GM12878 (cell line): ENCODE results near the gene DUSP7. TPM values are rescaled to one million over a fixed set of nuclear protein-coding genes. Genes with fewer than 3 reads are reported as not detected.

Experiments used
- ATAC-seq: fragments of 200-7000 bp; cut with Tn5 transposase; 3 replicates; pipeline ENCODE4 v1.9.1; 2020; ENCODE audit warnings: mild to moderate bottlenecking, moderate library complexity
- BruUV-seq: library from RNA; stranded (reverse); fragments of 400-500 nt; replicated peaks from 2 replicates; lab custom pipeline; 2021; lab: Mats Ljungman, UMichigan
- CTCF ChIA-PET: fragments of 300-600 bp; sonication (Branson Sonifier 250); formaldehyde crosslinking; extraction: SDS; loops from one replicate; lab custom pipeline; 2021; ENCODE audit warnings: inconsistent platforms; lab: Yijun Ruan, JAX
- POLR2A ChIA-PET: fragments of 350-600 bp; formaldehyde crosslinking; extraction: SDS; loops from one replicate; lab custom pipeline; 2021; ENCODE audit warnings: inconsistent platforms; lab: Charles Lee
- RAD21 ChIA-PET: fragments of 300-600 bp; sonication (Branson Sonifier 250); formaldehyde crosslinking; loops from one replicate; lab custom pipeline; 2023; ENCODE audit warnings: antibody characterized with exemption; ENCODE audit not compliant: unreplicated experiment; lab: Charles Lee
- SMC1A ChIA-PET: fragments of 300-600 bp; sonication (Branson Sonifier 250); formaldehyde crosslinking; loops from one replicate; lab custom pipeline; 2023; ENCODE audit not compliant: unreplicated experiment, uncharacterized antibody; lab: Charles Lee
- DNase-seq: peaks from one replicate; pipeline ENCODE4 v3.0.0-alpha.2; 2011; ENCODE audit warnings: low read depth, low spot score
- FAIRE-seq: peaks from 3 replicates; lab custom pipeline; 2011; peaks lifted over from hg19 to GRCh38; lab: Jason Lieb, UNC
- H2AFZ ChIP-seq: 2 replicates; pipeline ENCODE4 v1.6.0; 2011; ENCODE audit warnings: low read depth, low read length, control low read depth; ENCODE audit not compliant: control insufficient read depth
- H3K27ac ChIP-seq: 2 replicates; pipeline ENCODE4 v1.5.1; 2011; ENCODE audit warnings: control low read depth; ENCODE audit not compliant: control insufficient read depth, insufficient read depth
- H3K27me3 ChIP-seq, 2 experiments: replicated peaks in 1 of 2; 2 replicates each; pipeline versions ENCODE4 v1.6.0 to v1.6.1; 2011; ENCODE audit warnings: low read length in 1 of 2; ENCODE audit not compliant: control insufficient read depth in 2 of 2, insufficient read depth in 2 of 2
- H3K36me3 ChIP-seq, 2 experiments: 2 replicates each; pipeline ENCODE4 v1.5.1; 2011; ENCODE audit warnings: low read length in 1 of 2; ENCODE audit not compliant: control insufficient read depth in 2 of 2, insufficient read depth in 2 of 2
- H3K4me1 ChIP-seq: 2 replicates; pipeline ENCODE4 v1.6.1; 2011; ENCODE audit warnings: mild to moderate bottlenecking, low read length, moderate library complexity, mixed read lengths; ENCODE audit not compliant: control insufficient read depth, insufficient read depth
- H3K4me2 ChIP-seq: 2 replicates; pipeline ENCODE4 v1.6.0; 2011; ENCODE audit warnings: control low read depth; ENCODE audit not compliant: control insufficient read depth, insufficient read depth
- H3K4me3 ChIP-seq: fragments of 200-600 bp; sonication (generic); 2 replicates; pipeline ENCODE4 v1.5.1; 2016
- H3K79me2 ChIP-seq: 2 replicates; pipeline ENCODE4 v1.6.0; 2011; ENCODE audit warnings: low read length; ENCODE audit not compliant: control insufficient read depth, insufficient read depth
- H3K9ac ChIP-seq: 2 replicates; pipeline ENCODE4 v1.8.0; 2011; ENCODE audit warnings: low read length, control low read depth, mixed read lengths; ENCODE audit not compliant: control insufficient read depth, insufficient read depth
- H3K9me3 ChIP-seq: replicated peaks from 3 replicates; pipeline ENCODE4 v1.5.1; 2011; ENCODE audit warnings: mild to moderate bottlenecking, low read length; ENCODE audit not compliant: control insufficient read depth, insufficient read depth
- H4K20me1 ChIP-seq: 2 replicates; pipeline ENCODE4 v1.6.0; 2011; ENCODE audit not compliant: control insufficient read depth, insufficient read depth
- ATF7 ChIP-seq: fragments of 450-650 bp; IDR thresholded peaks from 2 replicates; pipeline ENCODE4 v1.6.1; 2016; ENCODE audit warnings: low read depth, mild to moderate bottlenecking
- DPF2 ChIP-seq: fragments of 450-650 bp; IDR thresholded peaks from 2 replicates; pipeline ENCODE4 v1.6.1; 2017; ENCODE audit warnings: mild to moderate bottlenecking
- ETV6 ChIP-seq, 2 experiments: fragments of 450-650 bp in 1 of 2; IDR thresholded peaks in 1 of 2; conservative IDR thresholded peaks in 1 of 2; 2 replicates each; pipeline ENCODE4 v1.6.1; 2014; ENCODE audit warnings: antibody characterized with exemption in 1 of 2, borderline replicate concordance in 1 of 2, low read depth in 1 of 2, mild to moderate bottlenecking in 1 of 2, moderate library complexity in 1 of 2
- HDAC2 ChIP-seq: fragments of 200-600 bp; sonication (generic); IDR thresholded peaks from 2 replicates; pipeline ENCODE4 v1.6.1; 2017
- HDGF ChIP-seq: fragments of 450-650 bp; IDR thresholded peaks from 2 replicates; pipeline ENCODE4 v1.6.1; 2016; ENCODE audit warnings: antibody characterized with exemption
- HSF1 ChIP-seq: fragments of 150-350 bp; IDR thresholded peaks from 2 replicates; pipeline ENCODE4 v1.6.1; 2014; ENCODE audit warnings: mild to moderate bottlenecking, low read depth, low read length
- KDM1A ChIP-seq: fragments of 200-600 bp; sonication (generic); IDR thresholded peaks from 2 replicates; pipeline ENCODE4 v1.6.1; 2016; ENCODE audit warnings: borderline replicate concordance
- MLLT1 ChIP-seq: fragments of 450-650 bp; IDR thresholded peaks from 2 replicates; pipeline ENCODE4 v1.6.1; 2016; ENCODE audit warnings: mild to moderate bottlenecking
- PKNOX1 ChIP-seq: fragments of 450-650 bp; IDR thresholded peaks from 2 replicates; pipeline ENCODE4 v1.6.1; 2016; ENCODE audit warnings: mild to moderate bottlenecking
- RB1 ChIP-seq: fragments of 450-650 bp; formaldehyde crosslinking; IDR thresholded peaks from 2 replicates; pipeline ENCODE4 v1.6.1; 2017; ENCODE audit warnings: mild to moderate bottlenecking, borderline replicate concordance
- SIX5 ChIP-seq: IDR thresholded peaks from 2 replicates; pipeline ENCODE4 v1.6.1; 2011; ENCODE audit warnings: mild to moderate bottlenecking, low read depth, low read length, moderate library complexity; ENCODE audit not compliant: severe bottlenecking
- SMAD1 ChIP-seq: fragments of 450-650 bp; IDR thresholded peaks from 2 replicates; pipeline ENCODE4 v1.6.1; 2018; ENCODE audit warnings: mild to moderate bottlenecking, low read depth; ENCODE audit not compliant: partially characterized antibody
- TBL1XR1 ChIP-seq: IDR thresholded peaks from 2 replicates; pipeline ENCODE4 v1.6.1; 2012; ENCODE audit warnings: low read depth, low read length, improper control_type of control experiment
- TCF7 ChIP-seq: IDR thresholded peaks from 2 replicates; pipeline ENCODE4 v1.6.1; 2014; ENCODE audit warnings: antibody characterized with exemption, borderline replicate concordance
- ZNF384 ChIP-seq: IDR thresholded peaks from 2 replicates; pipeline ENCODE4 v1.6.1; 2012; ENCODE audit warnings: low read depth, mild to moderate bottlenecking, low read length, improper control_type of control experiment, borderline replicate concordance
- WGBS: methylation state at CpG from one replicate; pipeline ENCODE4 v1.1.6; 2016; ENCODE audit warnings: low lambda C conversion rate; ENCODE audit not compliant: insufficient replicate concordance, insufficient coverage; ENCODE audit errors: missing lambda C conversion rate; 5-methylcytosine and 5-hydroxymethylcytosine counted together
- in situ Hi-C: fragments of 300-500 bp; cut with MboI; formaldehyde crosslinking; loops from 9 replicates; pipeline ENCODE4 v1.14.3; 2018; ENCODE audit warnings: mixed read lengths
- intact Hi-C: fragments of 100-400 bp; cut with micrococcal nuclease; formaldehyde crosslinking; loops from one replicate; pipeline ENCODE4 v1.14.2; 2022; ENCODE audit not compliant: unreplicated experiment
- polyA plus RNA-seq, 11 experiments: library from polyadenylated mRNA; depleted of rRNA in 4 of 11; unstranded in 6 of 11; stranded (reverse) in 5 of 11; fragments of >200 nt; fragmentation: Nextera tagmentation in 4 of 11; fragmentation: Illumina TruSeq in 1 of 11; extraction: Ambion mirVana in 4 of 11; extraction: Trizol in 1 of 11; gene quantifications; 1 replicate in 1 of 11; 2 replicates in 10 of 11; pipeline versions ENCODE4 v1.2.1 to v1.2.3, GENCODE V29; 2011 to 2016; ENCODE audit warnings: inconsistent platforms in 2 of 11, missing spikeins in 2 of 11, low read depth in 1 of 11
- total RNA-seq, 4 experiments: library from RNA; depleted of rRNA in 3 of 4; stranded (reverse); fragments of >200 nt in 3 of 4; fragmentation: Illumina TruSeq in 1 of 4; extraction: Trizol in 1 of 4; gene quantifications; 2 replicates each; pipeline versions ENCODE4 v1.2.1 to v1.2.3, GENCODE V29; 2013 to 2021

Gene DUSP7
- total and polyA plus RNA-seq, 10 of the 15 experiments (the other 5 are each of a cell fraction or from before 2014, with no cell fraction given): 0.73 to 17.0 (median 7.9) TPM

GRCh38 chr3:52094571-52095485 lies 38.5 kb upstream of the DUSP7 start:
- no peaks in the 10 kb centered on the region for H3K9me3 ChIP-seq
- H3K9ac ChIP-seq: no peak overlapping the region
- no peaks in the 10 kb centered on the region for H4K20me1 ChIP-seq
- ChIA-PET RAD21 (no interaction called here), POLR2A (no interaction called here), SMC1A (no interaction called here), CTCF (interaction anchor here (0.8 to 1.3 kb wide), 2 partner anchors 9 to 90 kb away, joined by 3 read pairs; no protein-coding TSS in a partner anchor)
- FAIRE-seq (no peak), DNase-seq (no peak), ATAC-seq (no peak)
- no peak overlapping the region for H2AFZ ChIP-seq
- in situ Hi-C loops (no loop called here), intact Hi-C loops (no loop called here)
- BruUV-seq: no TSS peak
- H3K27ac ChIP-seq: no peak overlapping the region
- 93% methylated on average over 11 of the region's 11 CpGs for WGBS
- H3K4me3 ChIP-seq: no peak overlapping the region
- no peak overlapping the region for H3K4me2 ChIP-seq
- no peaks in the 10 kb centered on the region for H3K27me3 ChIP-seq
- H3K4me1 ChIP-seq: no peaks in the 10 kb centered on the region
- TF ChIP-seq MLLT1 (no peak), ATF7 (no peak), TCF7 (no peak), RB1 (no peak), SIX5 (no peak), PKNOX1 (no peak), HDAC2 (no peak), ZNF384 (no peak), HDGF (no peak), HSF1 (no peak), SMAD1 (no peak), DPF2 (no peak), TBL1XR1 (no peak), KDM1A (no peak), ETV6 (conservative IDR thresholded peaks at IDR 0.05 in 1 of 2, IDR thresholded peaks at IDR 0.05 in 1 of 2; ENCODE audit: borderline replicate concordance in 1 of 2, low read depth in 1 of 2) (no peak)
- no peaks in the 10 kb centered on the region for H3K79me2 ChIP-seq
- H3K36me3 ChIP-seq: peaks cover 0 to 17% of the 10 kb centered on the region in 2 experiments; a peak in 3 of 4 replicates
